Osteoblast (primary cell): ENCODE results near the gene RHOA. TPM values are rescaled to one million over a fixed set of nuclear protein-coding genes. Genes with fewer than 3 reads are reported as not detected.

Source experiments
- DNase-seq: peaks from one replicate; pipeline ENCODE4 v3.0.0; 2011; ENCODE audit warnings: low spot score, mixed read lengths; ENCODE audit not compliant: insufficient read length; ENCODE audit errors: missing footprints
- H2AFZ ChIP-seq: 2 replicates; pipeline ENCODE4 v1.6.0; 2011; ENCODE audit warnings: mild to moderate bottlenecking, low read length
- H3K27ac ChIP-seq: 2 replicates; pipeline ENCODE4 v1.5.1; 2011; ENCODE audit warnings: mild to moderate bottlenecking, low read depth, low read length, moderate library complexity
- H3K27me3 ChIP-seq: 2 replicates; pipeline ENCODE4 v1.6.0; 2012; ENCODE audit warnings: mild to moderate bottlenecking, control low read depth, inconsistent platforms, low read length, moderate library complexity; ENCODE audit not compliant: insufficient read depth
- H3K36me3 ChIP-seq: 2 replicates; pipeline ENCODE4 v1.5.1; 2011; ENCODE audit warnings: mild to moderate bottlenecking, low read length, control low read depth, moderate library complexity; ENCODE audit not compliant: insufficient read depth
- H3K4me1 ChIP-seq: 2 replicates; pipeline ENCODE4 v1.5.1; 2011; ENCODE audit warnings: mild to moderate bottlenecking, low read length, control low read depth, moderate library complexity; ENCODE audit not compliant: insufficient read depth
- H3K4me2 ChIP-seq: 2 replicates; pipeline ENCODE4 v1.6.0; 2011; ENCODE audit warnings: mild to moderate bottlenecking, low read length; ENCODE audit not compliant: insufficient read depth
- H3K4me3 ChIP-seq: fragments of 200-600 bp; sonication (generic); 3 replicates; pipeline ENCODE4 v1.5.1; 2012; ENCODE audit warnings: mild to moderate bottlenecking, low read length, inconsistent platforms; ENCODE audit not compliant: insufficient read depth
- H3K79me2 ChIP-seq: 2 replicates; pipeline ENCODE4 v1.6.0; 2012; ENCODE audit warnings: mild to moderate bottlenecking, low read length, control low read depth, inconsistent platforms; ENCODE audit not compliant: insufficient read depth
- H3K9me3 ChIP-seq: 2 replicates; pipeline ENCODE4 v1.5.1; 2011; ENCODE audit warnings: low read depth, low read length, control low read depth
- H4K20me1 ChIP-seq: 2 replicates; pipeline ENCODE4 v1.6.0; 2012; ENCODE audit warnings: mild to moderate bottlenecking, low read length, control low read depth; ENCODE audit not compliant: insufficient read depth
- total RNA-seq: library from RNA; depleted of rRNA; stranded (reverse); fragments of >200 nt; gene quantifications from 2 replicates; pipeline ENCODE4 v1.2.3, GENCODE V29; 2012
- TF ChIP-seq, protein P1 (sequence below): IDR thresholded peaks from 2 replicates; pipeline ENCODE4 v1.5.1; 2011; ENCODE audit warnings: mild to moderate bottlenecking, low read depth, low read length, moderate library complexity; ENCODE audit errors: extremely low read depth

RHOA gene
- total RNA-seq: 860 and 899 TPM in 2 replicates

DNA sequence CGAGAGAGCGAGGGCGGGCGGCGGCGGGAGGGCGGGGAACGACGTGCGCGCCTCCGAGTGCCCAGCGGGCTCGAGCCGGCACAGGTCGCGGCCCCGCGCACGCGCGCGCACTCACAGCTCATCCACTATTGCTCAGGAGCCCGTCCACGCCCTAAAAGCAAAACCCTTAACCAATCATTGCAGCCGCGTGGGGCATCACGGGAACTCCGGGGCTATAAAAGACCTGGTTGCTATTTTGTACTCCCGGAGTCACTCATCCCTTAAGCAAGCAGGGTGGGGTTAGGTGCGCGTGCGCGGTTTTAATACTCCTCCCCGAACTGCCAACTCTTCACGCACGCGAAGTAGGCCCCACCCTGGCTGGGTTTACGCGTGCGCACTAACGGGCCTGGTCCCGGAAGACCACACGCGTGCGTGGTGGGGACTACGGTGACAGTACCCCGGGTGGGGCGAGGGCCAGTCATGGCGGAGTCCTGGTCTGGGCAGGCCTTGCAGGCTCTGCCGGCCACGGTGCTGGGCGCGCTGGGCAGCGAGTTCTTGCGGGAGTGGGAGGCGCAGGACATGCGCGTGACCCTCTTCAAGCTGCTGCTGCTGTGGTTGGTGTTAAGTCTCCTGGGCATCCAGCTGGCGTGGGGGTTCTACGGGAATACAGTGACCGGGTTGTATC lies at the start of gene RHOA, which contains the start of gene TCTA:
RHOA (minus strand) TSS at position 9 of the 664 bp plus-strand sequence. CDS start 36,387 bp downstream, outside the sequence.
TCTA (plus strand) TSS at position 456 of the 664 bp plus-strand sequence; CDS start at position 460, 4 bp downstream.
- Histone ChIP-seq H3K27me3 (no peaks in the 10 kb centered on the region), H3K9me3 (no peaks in the 10 kb centered on the region), H3K4me2 (peak within 1 kb of the TSS; percentile 94), H3K4me1 (peaks cover 28% of the 10 kb centered on the region), H4K20me1 (peaks cover 35% of the 10 kb centered on the region), H3K36me3 (peaks cover 25% of the 10 kb centered on the region), H2AFZ (peak within 1 kb of the TSS; percentile 51), H3K27ac (peak within 1 kb of the TSS; percentile 95), H3K4me3 (peak within 1 kb of the TSS; percentile 91), H3K79me2 (peaks cover 78% of the 10 kb centered on the region)
- DNase-seq: peak; percentile 100
- TF ChIP-seq, protein P1, sequence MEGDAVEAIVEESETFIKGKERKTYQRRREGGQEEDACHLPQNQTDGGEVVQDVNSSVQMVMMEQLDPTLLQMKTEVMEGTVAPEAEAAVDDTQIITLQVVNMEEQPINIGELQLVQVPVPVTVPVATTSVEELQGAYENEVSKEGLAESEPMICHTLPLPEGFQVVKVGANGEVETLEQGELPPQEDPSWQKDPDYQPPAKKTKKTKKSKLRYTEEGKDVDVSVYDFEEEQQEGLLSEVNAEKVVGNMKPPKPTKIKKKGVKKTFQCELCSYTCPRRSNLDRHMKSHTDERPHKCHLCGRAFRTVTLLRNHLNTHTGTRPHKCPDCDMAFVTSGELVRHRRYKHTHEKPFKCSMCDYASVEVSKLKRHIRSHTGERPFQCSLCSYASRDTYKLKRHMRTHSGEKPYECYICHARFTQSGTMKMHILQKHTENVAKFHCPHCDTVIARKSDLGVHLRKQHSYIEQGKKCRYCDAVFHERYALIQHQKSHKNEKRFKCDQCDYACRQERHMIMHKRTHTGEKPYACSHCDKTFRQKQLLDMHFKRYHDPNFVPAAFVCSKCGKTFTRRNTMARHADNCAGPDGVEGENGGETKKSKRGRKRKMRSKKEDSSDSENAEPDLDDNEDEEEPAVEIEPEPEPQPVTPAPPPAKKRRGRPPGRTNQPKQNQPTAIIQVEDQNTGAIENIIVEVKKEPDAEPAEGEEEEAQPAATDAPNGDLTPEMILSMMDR: no peak

DNA sequence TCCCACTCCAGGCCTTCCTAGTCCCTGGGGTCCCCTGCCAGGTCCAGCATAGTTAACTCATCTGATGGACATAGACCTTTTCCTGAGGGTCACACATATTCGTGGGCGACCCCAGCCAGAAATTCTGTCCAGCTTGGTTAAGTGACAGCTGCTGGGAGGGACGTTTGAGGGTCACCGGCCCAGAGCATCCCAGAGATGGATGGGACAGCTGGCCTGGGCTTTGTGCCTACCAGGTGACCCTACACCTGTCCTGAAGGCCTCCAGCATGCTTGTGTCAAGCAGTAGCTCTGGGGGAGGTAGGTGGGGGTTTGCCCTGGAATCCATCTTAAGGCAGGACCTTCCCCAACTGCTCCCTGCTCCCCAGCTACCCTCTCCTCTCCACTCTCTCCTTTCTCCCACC lies 49.2 kb upstream of the RHOA start:
- TF ChIP-seq, protein P1: no peak
- Histone ChIP-seq H3K9me3 (no peaks in the 10 kb centered on the region), H3K79me2 (no peaks in the 10 kb centered on the region), H3K4me1 (peaks cover 12% of the 10 kb centered on the region), H3K36me3 (no peaks in the 10 kb centered on the region), H4K20me1 (no peaks in the 10 kb centered on the region), H3K4me2 (no peak overlapping the region), H3K27me3 (no peaks in the 10 kb centered on the region), H3K4me3 (no peak overlapping the region), H2AFZ (no peak overlapping the region), H3K27ac (no peak overlapping the region)
- peak; percentile 59 for DNase-seq

DNA sequence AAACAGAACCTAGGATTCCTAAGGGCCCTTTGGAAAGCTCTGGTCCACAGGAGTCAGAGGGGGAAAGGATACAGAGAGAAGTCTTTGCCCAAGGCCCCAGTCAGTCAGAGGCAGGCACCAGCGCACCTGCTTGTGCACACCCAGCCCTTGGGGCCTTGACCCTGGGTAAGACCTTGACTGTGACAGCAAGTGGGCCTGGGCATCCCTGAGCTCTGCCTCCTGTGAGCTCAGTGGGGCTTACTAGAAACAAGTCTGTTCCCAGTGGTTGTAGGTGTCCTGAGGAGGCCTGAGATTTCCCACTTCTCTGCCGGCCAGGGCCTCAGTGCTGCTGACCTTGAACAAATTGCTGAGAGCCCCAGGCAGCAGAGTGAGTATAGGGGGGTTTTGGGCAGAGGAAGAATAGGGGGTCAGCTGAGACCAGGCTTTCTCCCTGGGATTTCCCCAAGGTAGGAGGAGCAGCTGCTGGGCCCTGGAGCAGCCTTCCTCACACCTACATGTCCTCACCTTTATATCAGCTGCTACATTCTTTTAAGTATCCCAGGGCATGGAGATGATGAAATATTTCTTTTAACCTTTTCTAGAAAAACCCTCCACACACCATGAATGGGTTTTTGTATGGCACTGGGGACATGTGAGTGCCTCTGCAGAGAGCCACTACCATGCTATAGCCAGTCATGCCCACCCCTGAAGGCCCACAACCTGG lies 48.6 kb upstream of the RHOA start:
- Histone ChIP-seq H3K79me2 (no peaks in the 10 kb centered on the region), H3K4me1 (peaks cover 13% of the 10 kb centered on the region), H3K36me3 (no peaks in the 10 kb centered on the region), H3K27ac (no peak overlapping the region), H3K4me3 (no peak overlapping the region), H4K20me1 (no peaks in the 10 kb centered on the region), H3K9me3 (no peaks in the 10 kb centered on the region), H3K27me3 (no peaks in the 10 kb centered on the region), H2AFZ (no peak overlapping the region), H3K4me2 (no peak overlapping the region)
- peak; percentile 51 for DNase-seq
- TF ChIP-seq, protein P1: no peak

DNA sequence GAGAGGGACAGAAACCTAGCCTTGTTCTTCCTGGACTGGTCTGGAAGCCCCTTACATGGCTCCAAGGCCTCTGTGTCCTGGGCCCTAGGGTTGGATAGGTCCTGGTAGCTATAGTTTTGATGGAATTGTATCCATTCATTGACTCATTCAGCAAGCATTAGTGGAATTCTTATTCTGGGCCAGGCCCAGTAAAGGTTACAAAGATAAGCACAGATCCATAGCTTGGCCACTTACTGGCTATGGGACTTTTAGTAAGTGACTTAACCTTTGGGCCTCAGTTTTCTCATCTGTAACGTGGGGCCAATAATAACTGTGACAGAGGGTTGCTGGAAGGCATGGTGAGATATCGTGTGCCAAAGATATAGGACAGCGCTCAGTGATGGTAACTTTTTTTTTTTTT lies 44.7 kb upstream of the RHOA start:
- no peak overlapping the region for H2AFZ ChIP-seq
- H3K36me3 ChIP-seq: no peaks in the 10 kb centered on the region
- H3K9me3 ChIP-seq: no peaks in the 10 kb centered on the region
- H3K27ac ChIP-seq: no peak overlapping the region
- TF ChIP-seq, protein P1: no peak
- no peak overlapping the region for H3K4me2 ChIP-seq
- DNase-seq: no peak
- H3K4me3 ChIP-seq: no peak overlapping the region
- H3K27me3 ChIP-seq: no peaks in the 10 kb centered on the region
- H3K4me1 ChIP-seq: peaks cover 12% of the 10 kb centered on the region
- H3K79me2 ChIP-seq: no peaks in the 10 kb centered on the region
- no peaks in the 10 kb centered on the region for H4K20me1 ChIP-seq
